CD14-positive monocyte (primary cell): ENCODE data around the gene CCP110. TPM values are rescaled to one million over a fixed set of nuclear protein-coding genes. Genes with fewer than 3 reads are reported as not detected.
A peak's percentile ranks its signal among the peaks of the same experiment; 100 is the strongest.

Source experiments
- DNase-seq, 3 donors: peaks; one replicate each; pipeline ENCODE4 v3.0.0-alpha.2; 2011 to 2022
- H2AFZ ChIP-seq: 2 replicates; pipeline ENCODE4 v1.6.0; 2012; ENCODE audit warnings: mild to moderate bottlenecking, low read depth, low read length, inconsistent platforms; ENCODE audit not compliant: insufficient read depth, poor library complexity, severe bottlenecking
- H3K27ac ChIP-seq, 2 donors: 1 replicate in 1 of 2; 2 replicates in 1 of 2; pipeline ENCODE4 v1.5.1; 2012 to 2013; ENCODE audit warnings: low read length in 2 of 2, control low read depth in 1 of 2, inconsistent platforms in 1 of 2, low read depth in 1 of 2, mild to moderate bottlenecking in 1 of 2
- H3K27me3 ChIP-seq, 2 donors: one replicate each; pipeline versions ENCODE4 v1.6.0 to v1.6.1; 2011 to 2013; ENCODE audit warnings: low read length in 2 of 2; ENCODE audit not compliant: control insufficient read depth in 2 of 2, insufficient read depth in 2 of 2
- H3K36me3 ChIP-seq, 2 donors: replicated peaks in 1 of 2; 1 replicate in 1 of 2; 2 replicates in 1 of 2; pipeline versions ENCODE4 v1.5.1 to v1.6.1; 2012 to 2013; ENCODE audit warnings: low read length in 2 of 2, control low read depth in 1 of 2, inconsistent platforms in 1 of 2, mild to moderate bottlenecking in 1 of 2; ENCODE audit not compliant: insufficient read depth in 2 of 2, control insufficient read depth in 1 of 2
- H3K4me1 ChIP-seq, 2 donors: 1 replicate in 1 of 2; 2 replicates in 1 of 2; pipeline versions ENCODE4 v1.5.1 to v1.6.1; 2012 to 2013; ENCODE audit warnings: low read length in 2 of 2, control low read depth in 1 of 2, inconsistent platforms in 1 of 2, mild to moderate bottlenecking in 1 of 2, moderate library complexity in 1 of 2; ENCODE audit not compliant: insufficient read depth in 2 of 2, control insufficient read depth in 1 of 2
- H3K4me2 ChIP-seq: replicated peaks from 2 replicates; pipeline ENCODE3; 2012; ENCODE audit warnings: low read length, moderate library complexity, mild to moderate bottlenecking; ENCODE audit not compliant: poor library complexity, severe bottlenecking; ENCODE audit errors: extremely low read depth
- H3K4me3 ChIP-seq, 3 experiments: fragments of 200-600 bp in 1 of 3; sonication (generic) in 1 of 3; replicated peaks in 1 of 3; 1 replicate in 2 of 3; 2 replicates in 1 of 3; pipeline ENCODE4 v1.5.1; 2011 to 2013; ENCODE audit warnings: low read length in 3 of 3, mild to moderate bottlenecking in 3 of 3, control low read depth in 2 of 3, low read depth in 2 of 3, inconsistent platforms in 1 of 3, moderate library complexity in 1 of 3
- H3K79me2 ChIP-seq: 2 replicates; pipeline ENCODE4 v1.6.0; 2012; ENCODE audit warnings: mild to moderate bottlenecking, control low read depth, inconsistent platforms, low read length, moderate library complexity; ENCODE audit not compliant: insufficient read depth
- H3K9ac ChIP-seq: 2 replicates; pipeline ENCODE4 v1.6.0; 2017; ENCODE audit warnings: low read length, mild to moderate bottlenecking; ENCODE audit not compliant: insufficient read depth, poor library complexity, severe bottlenecking
- H3K9me3 ChIP-seq, 2 donors: replicated peaks in 1 of 2; 1 replicate in 1 of 2; 2 replicates in 1 of 2; pipeline versions ENCODE4 v1.5.1 to v1.6.1; 2012 to 2013; ENCODE audit warnings: low read length in 2 of 2, control low read depth in 1 of 2; ENCODE audit not compliant: control insufficient read depth in 1 of 2, insufficient read depth in 1 of 2
- H4K20me1 ChIP-seq: 2 replicates; pipeline ENCODE4 v1.6.0; 2012; ENCODE audit warnings: mild to moderate bottlenecking, low read length, control low read depth, moderate library complexity; ENCODE audit not compliant: insufficient read depth
- H3K27ac Mint-ChIP-seq, 7 donors: one replicate each; pipeline ENCODE4 v1.8.0; 2020; ENCODE audit warnings: mild to moderate bottlenecking in 7 of 7, mixed read lengths in 7 of 7, moderate library complexity in 6 of 7, inconsistent platforms in 2 of 7
- H3K27me3 Mint-ChIP-seq, 3 donors: one replicate each; pipeline ENCODE4 v1.8.0; 2021 to 2022; ENCODE audit warnings: low read depth in 3 of 3, mild to moderate bottlenecking in 3 of 3, mixed read lengths in 3 of 3, moderate library complexity in 3 of 3, inconsistent platforms in 1 of 3
- H3K36me3 Mint-ChIP-seq, 2 donors: one replicate each; pipeline ENCODE4 v1.8.0; 2020; ENCODE audit warnings: mixed read lengths in 2 of 2, inconsistent platforms in 1 of 2, mild to moderate bottlenecking in 1 of 2
- H3K4me1 Mint-ChIP-seq: one replicate; pipeline ENCODE4 v1.8.0; 2020; ENCODE audit warnings: mild to moderate bottlenecking, mixed read lengths
- H3K4me3 Mint-ChIP-seq, 2 donors: one replicate each; pipeline ENCODE4 v1.8.0; 2020; ENCODE audit warnings: mild to moderate bottlenecking in 2 of 2, mixed read lengths in 2 of 2, moderate library complexity in 1 of 2
- H3K9me3 Mint-ChIP-seq, 7 donors: one replicate each; pipeline ENCODE4 v1.8.0; 2020 to 2022; ENCODE audit warnings: mixed read lengths in 7 of 7, mild to moderate bottlenecking in 6 of 7, moderate library complexity in 6 of 7, inconsistent platforms in 2 of 7
- WGBS: methylation state at CpG from one replicate; pipeline ENCODE4 v1.1.5; 2013; ENCODE audit warnings: missing lambda C conversion rate; ENCODE audit not compliant: insufficient coverage; 5-methylcytosine and 5-hydroxymethylcytosine counted together
- intact Hi-C, 2 donors: fragments of 100-400 bp; cut with micrococcal nuclease; formaldehyde crosslinking; loops; one replicate each; pipeline versions ENCODE4 v1.15.0 to v1.15.1; 2023
- polyA plus RNA-seq, 3 donors: library from polyadenylated mRNA; depleted of rRNA in 1 of 3; unstranded in 2 of 3; stranded (reverse) in 1 of 3; fragments of 300-500 nt in 2 of 3; fragments of >200 nt in 1 of 3; fragmentation: Illumina TruSeq in 2 of 3; gene quantifications; 1 replicate in 2 of 3; 2 replicates in 1 of 3; pipeline ENCODE4 v1.2.3, GENCODE V29; 2012 to 2021
- TF ChIP-seq, protein P1 (sequence below): fragments of 200-600 bp; IDR thresholded peaks from one replicate; pipeline ENCODE4 v1.8.0; 2022; ENCODE audit warnings: antibody characterized with exemption, mild to moderate bottlenecking

CCP110 gene
- polyA plus RNA-seq, 3 donors: 3.5 to 6.2 (median 6.1) TPM

DNA sequence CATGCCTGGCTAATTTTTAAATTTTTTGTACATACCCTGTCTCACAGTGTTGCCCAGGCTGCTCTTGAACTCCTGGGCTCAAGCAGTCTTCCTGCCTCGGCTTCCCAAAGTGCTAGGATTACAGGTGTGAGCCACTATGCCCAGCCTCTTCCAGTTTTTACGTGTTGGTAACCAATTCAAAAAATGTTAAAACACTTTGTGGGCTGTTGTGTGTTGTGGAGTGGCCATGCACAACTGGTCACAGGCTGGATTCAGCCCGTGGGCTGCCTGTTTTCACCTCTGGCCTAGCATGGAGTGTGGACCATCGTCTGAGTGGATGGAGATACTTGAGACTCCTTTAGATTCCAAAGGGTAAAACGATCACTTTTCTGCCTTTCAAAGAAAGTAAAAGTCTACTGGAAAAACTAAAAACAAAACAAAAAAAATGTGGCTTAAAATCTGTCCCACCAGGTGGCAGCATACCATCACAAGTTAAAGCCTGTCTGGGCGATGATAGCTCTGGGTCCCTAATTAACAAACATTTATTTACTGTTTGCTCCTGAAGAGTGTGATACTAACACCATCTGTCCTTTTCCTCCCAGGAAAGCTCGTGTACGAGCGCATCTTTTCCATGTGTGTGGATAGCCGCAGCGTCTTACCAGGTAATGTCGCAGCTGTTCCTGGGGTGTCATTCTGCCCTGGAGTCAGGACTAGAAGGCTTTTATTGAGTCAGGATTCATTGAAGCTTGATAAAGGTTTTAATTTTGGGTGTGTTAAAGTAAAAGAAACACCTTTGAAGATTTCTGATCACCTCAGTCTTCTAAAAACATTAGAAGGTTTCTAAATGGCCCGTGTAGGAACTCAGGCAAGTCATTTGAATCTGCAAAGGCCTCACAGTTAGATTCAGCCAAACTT, 77.6 kb downstream of the CCP110 start:
- Histone ChIP-seq H3K27me3 (no peaks in the 10 kb centered on the region), H2AFZ (no peak overlapping the region), H4K20me1 (peaks cover 5% of the 10 kb centered on the region), H3K79me2 (no peaks in the 10 kb centered on the region), H3K4me2 (no peak overlapping the region), H3K4me1 (no peaks in the 10 kb centered on the region), H3K9me3 (no peaks in the 10 kb centered on the region), H3K27ac (no peak overlapping the region), H3K36me3 (peaks cover 26 to 98% of the 10 kb centered on the region in 2 donors), H3K4me3 (no peak overlapping the region), H3K9ac (no peak overlapping the region)
- no peak for DNase-seq
- Mint-ChIP-seq H3K9me3 (peaks cover 0 to 2% (median 0%) of the 10 kb centered on the region in 7 donors), H3K27ac (no peak overlapping the region), H3K27me3 (peaks cover 0 to 1% (median 0%) of the 10 kb centered on the region in 3 donors), H3K36me3 (peaks cover 70 to 82% of the 10 kb centered on the region in 2 donors), H3K4me3 (no peak overlapping the region), H3K4me1 (no peaks in the 10 kb centered on the region)
- intact Hi-C loops: loop anchor here in 1 of 2 donors (1.0 kb wide), 1 partner anchor 285 kb away; no protein-coding TSS in a partner anchor
- 90% methylated on average over 5 of the region's 13 CpGs for WGBS
- TF ChIP-seq, protein P1, sequence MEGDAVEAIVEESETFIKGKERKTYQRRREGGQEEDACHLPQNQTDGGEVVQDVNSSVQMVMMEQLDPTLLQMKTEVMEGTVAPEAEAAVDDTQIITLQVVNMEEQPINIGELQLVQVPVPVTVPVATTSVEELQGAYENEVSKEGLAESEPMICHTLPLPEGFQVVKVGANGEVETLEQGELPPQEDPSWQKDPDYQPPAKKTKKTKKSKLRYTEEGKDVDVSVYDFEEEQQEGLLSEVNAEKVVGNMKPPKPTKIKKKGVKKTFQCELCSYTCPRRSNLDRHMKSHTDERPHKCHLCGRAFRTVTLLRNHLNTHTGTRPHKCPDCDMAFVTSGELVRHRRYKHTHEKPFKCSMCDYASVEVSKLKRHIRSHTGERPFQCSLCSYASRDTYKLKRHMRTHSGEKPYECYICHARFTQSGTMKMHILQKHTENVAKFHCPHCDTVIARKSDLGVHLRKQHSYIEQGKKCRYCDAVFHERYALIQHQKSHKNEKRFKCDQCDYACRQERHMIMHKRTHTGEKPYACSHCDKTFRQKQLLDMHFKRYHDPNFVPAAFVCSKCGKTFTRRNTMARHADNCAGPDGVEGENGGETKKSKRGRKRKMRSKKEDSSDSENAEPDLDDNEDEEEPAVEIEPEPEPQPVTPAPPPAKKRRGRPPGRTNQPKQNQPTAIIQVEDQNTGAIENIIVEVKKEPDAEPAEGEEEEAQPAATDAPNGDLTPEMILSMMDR: peak; percentile 35

Other genes with a start within 250 kb of the CCP110 start
- gene CLEC19A, start 238.2 kb upstream of the CCP110 start, polyA plus RNA-seq: not detected
- not detected for gene TMC5, start 106.1 kb upstream of the CCP110 start, polyA plus RNA-seq
- 10 to 100 TPM; 30.6 to 75.5 (median 71.7) TPM for gene GDE1, start 1.8 kb upstream of the CCP110 start, polyA plus RNA-seq
- 10 to 100 TPM; 29.7 to 51.4 (median 48.8) TPM for gene VPS35L, start 31.8 kb downstream of the CCP110 start, polyA plus RNA-seq
- 1 to 10 TPM; 1.5 to 2.8 (median 2.4) TPM for gene KNOP1, start 194.3 kb downstream of the CCP110 start, polyA plus RNA-seq
- gene IQCK, start 194.3 kb downstream of the CCP110 start, polyA plus RNA-seq: 1 to 10 TPM in 1 of 3 donors, under 1 TPM in 2; 0.52 to 1.2 (median 0.58) TPM